Measurements from ENCODE around the gene POLD1. TPM values are rescaled to one million over a fixed set of nuclear protein-coding genes. Genes with fewer than 3 reads are reported as not detected.

The POLD1 gene
- total RNA-seq, 2 experiments from 2014 or later = 119 to 233 TPM

- Histone ChIP-seq H3K79me2 (ENCODE audit: insufficient read depth, low read depth, low read length) (peaks cover 33% of the 10 kb centered on the region), H3K4me2 (ENCODE audit: low read length) (no peak overlapping the region), H2AFZ (ENCODE audit: low read length) (no peak overlapping the region), H3K9me3 (ENCODE audit: low read length) (no peaks in the 10 kb centered on the region), H3K4me3 (ENCODE audit: low read depth, low read length, poor library complexity, severe bottlenecking) (no peak overlapping the region), H3K27ac (ENCODE audit: low read depth, low read length, poor library complexity, severe bottlenecking) (no peak overlapping the region), H3K4me1 (ENCODE audit: insufficient read depth, low read length, poor library complexity, severe bottlenecking) (peaks cover 26% of the 10 kb centered on the region), H3K9me2 (ENCODE audit: insufficient read depth, low read length) (no peaks in the 10 kb centered on the region), H3K36me3 (ENCODE audit: insufficient read depth, low read length) (peaks cover 74% of the 10 kb centered on the region), H4K20me1 (ENCODE audit: insufficient read depth, low read length) (peaks cover 7% of the 10 kb centered on the region; the same call in 1 of the 2 replicates)
- no TSS peak for BruUV-seq (replicated peaks)
- intact Hi-C loops (cut with micrococcal nuclease; ENCODE audit: unreplicated experiment) = no loop called here
- DNase-seq (ENCODE audit: low spot score) = no peak
- ChIA-PET POLR2A (no interaction called here), CTCF (ENCODE audit: unreplicated experiment) (no interaction called here)
- no peak for TF ChIP-seq CTCF (conservative IDR thresholded peaks at IDR 0.05; ENCODE audit: low read length)
Measured at GRCh38 chr19:50381881-50382729, 2.0 kb upstream of the POLD1 start.

- Histone ChIP-seq H3K36me3 (ENCODE audit: insufficient read depth, low read length) (peaks cover 77% of the 10 kb centered on the region), H3K4me1 (ENCODE audit: insufficient read depth, low read length, poor library complexity, severe bottlenecking) (peaks cover 19% of the 10 kb centered on the region), H2AFZ (ENCODE audit: low read length) (peak overlapping the region; percentile 37; the same call in 1 of the 2 replicates), H3K9me2 (ENCODE audit: insufficient read depth, low read length) (no peaks in the 10 kb centered on the region), H3K27ac (ENCODE audit: low read depth, low read length, poor library complexity, severe bottlenecking) (peak overlapping the region; percentile 43), H3K9me3 (ENCODE audit: low read length) (no peaks in the 10 kb centered on the region), H3K4me2 (ENCODE audit: low read length) (peak overlapping the region; percentile 72), H3K79me2 (ENCODE audit: insufficient read depth, low read depth, low read length) (peaks cover 38% of the 10 kb centered on the region), H3K4me3 (ENCODE audit: low read depth, low read length, poor library complexity, severe bottlenecking) (peak overlapping the region; percentile 85), H4K20me1 (ENCODE audit: insufficient read depth, low read length) (peaks cover 4% of the 10 kb centered on the region; the same call in 1 of the 2 replicates)
- no TSS peak for BruUV-seq (replicated peaks)
- POLR2A ChIA-PET = no interaction called here
- DNase-seq (ENCODE audit: low spot score) = no peak
- intact Hi-C loops (cut with micrococcal nuclease; ENCODE audit: unreplicated experiment) = no loop called here
- CTCF ChIA-PET (ENCODE audit: unreplicated experiment) = no interaction called here
- TF ChIP-seq EZH2phosphoT487 (IDR thresholded peaks at IDR 0.05; ENCODE audit: borderline replicate concordance, low read depth, low read length) (no peak), CTCF (conservative IDR thresholded peaks at IDR 0.05; ENCODE audit: low read length) (no peak)
Measured at GRCh38 chr19:50383001-50383851, 921 bp upstream of the POLD1 start.

All from OCI-LY7 (cell line).